Stimulated activated naive CD4-positive, alpha-beta T cell treated with Interleukin-2 at 50 U/mL for 16 hours (primary cell): Measurements from ENCODE around the gene DLX4.

Experiments used
- DNase-seq: peaks from one replicate; lab custom pipeline; 2025; lab: John Stamatoyannopoulos, UW

Gene DLX4

GRCh38 chr17:49946964-49947584 is 21.9 kb upstream of the DLX4 start:
- no peak for DNase-seq

GRCh38 chr17:49949634-49950033 is 19.4 kb upstream of the DLX4 start:
- DNase-seq: no peak

- no peak for DNase-seq
Observed at GRCh38 chr17:49951362-49952082, 17.5 kb upstream of the DLX4 start.

DNA sequence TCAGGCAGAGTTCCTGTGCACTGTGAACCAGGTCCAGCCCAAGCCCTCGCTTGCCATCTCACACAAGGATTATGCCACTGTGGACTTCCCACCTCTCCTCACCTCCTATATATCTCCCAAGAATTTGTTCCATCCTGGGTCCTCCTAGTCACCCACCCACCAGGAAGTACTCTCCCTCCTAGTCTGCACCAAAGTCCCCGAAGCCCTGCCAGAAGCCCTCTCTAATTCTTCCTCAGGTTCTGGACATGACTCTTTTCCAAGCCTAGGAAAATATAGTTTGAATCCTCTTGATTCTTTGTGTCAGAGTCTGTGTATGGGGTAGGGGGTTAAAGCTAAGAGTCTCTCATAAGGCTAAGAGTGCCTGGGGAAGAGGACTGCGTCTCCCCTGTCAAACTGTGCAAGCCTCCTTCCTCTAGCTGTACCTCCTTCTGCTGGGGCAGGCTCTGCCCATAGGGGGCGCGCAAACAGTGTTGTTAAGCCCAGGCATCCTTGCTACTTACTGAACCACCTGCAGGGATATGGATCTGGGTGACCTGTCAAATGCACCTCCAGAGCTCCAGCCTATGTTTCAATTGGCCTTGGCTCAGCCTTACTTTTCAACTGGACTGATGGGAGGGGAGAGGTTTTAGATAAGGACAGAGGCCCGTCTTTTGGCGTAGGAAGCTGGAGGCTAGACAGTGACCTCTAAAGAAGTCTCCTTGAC is 16.6 kb upstream of the DLX4 start:
- peak; percentile 61 for DNase-seq

- no peak for DNase-seq
Observed at GRCh38 chr17:49952912-49953497, 16.0 kb upstream of the DLX4 start.

GRCh38 chr17:49955157-49955556 is 13.8 kb upstream of the DLX4 start:
- no peak for DNase-seq

- no peak for DNase-seq
Observed at GRCh38 chr17:49956780-49957179, 12.2 kb upstream of the DLX4 start.

- DNase-seq: no peak
Observed at GRCh38 chr17:49957350-49957749, 11.6 kb upstream of the DLX4 start.

DNA sequence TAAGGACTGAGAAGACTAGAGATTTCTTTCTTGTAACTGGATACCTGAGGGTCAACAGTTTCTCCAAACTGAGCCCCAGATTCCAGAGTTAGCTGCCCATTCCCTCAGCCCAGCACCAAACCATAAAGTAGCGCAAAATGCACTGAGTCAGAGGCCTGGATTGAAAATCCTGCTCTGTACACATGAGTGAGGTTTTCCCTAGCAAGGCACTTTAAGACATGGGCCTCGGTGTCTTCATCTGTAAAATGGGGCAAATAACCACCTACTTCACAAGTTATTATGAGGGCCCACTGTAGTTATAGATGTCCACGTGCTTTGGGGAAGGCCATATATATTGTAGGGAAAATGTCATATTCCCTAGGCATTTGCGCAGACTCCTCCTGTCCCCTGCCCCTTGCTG is 10.3 kb upstream of the DLX4 start:
- no peak for DNase-seq

DNA sequence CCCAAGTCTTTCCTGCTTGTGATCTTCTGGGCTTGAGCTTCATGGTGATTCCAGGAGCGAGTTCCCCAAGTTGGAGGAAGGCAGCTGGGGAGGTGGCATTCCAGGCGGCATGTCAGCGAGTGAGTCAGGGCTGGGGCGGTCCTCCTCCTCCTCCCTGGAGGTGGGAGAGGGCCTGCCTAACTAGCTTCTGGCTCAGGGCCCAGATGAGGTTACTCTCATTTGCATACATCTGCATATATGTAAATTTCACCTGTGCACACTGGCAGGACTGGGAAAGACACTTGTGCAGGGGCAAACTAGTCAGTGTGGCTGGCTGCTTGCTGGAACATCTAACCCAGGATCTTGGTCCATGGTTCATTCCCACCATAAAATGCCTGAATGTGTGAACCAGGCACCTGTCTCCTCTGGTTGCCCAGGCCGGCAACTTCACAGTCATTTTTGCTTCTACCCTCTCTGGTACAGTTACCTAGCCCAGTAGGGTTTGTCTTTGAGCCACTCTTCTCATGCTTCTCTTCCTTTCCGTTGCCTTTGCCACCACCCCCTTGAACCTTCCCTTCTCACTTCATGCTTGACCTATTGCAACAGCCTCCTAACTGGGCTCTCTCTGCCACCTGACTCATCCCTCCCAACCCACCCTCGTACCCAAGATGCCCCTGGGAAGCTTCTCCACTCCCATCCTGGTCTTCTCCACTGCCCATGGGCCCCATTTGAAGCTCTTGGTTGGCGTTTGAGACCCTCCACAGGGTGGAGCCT is 9.6 kb upstream of the DLX4 start:
- no peak for DNase-seq

GRCh38 chr17:49962599-49963308 is 6.2 kb upstream of the DLX4 start:
- DNase-seq: no peak

DNA sequence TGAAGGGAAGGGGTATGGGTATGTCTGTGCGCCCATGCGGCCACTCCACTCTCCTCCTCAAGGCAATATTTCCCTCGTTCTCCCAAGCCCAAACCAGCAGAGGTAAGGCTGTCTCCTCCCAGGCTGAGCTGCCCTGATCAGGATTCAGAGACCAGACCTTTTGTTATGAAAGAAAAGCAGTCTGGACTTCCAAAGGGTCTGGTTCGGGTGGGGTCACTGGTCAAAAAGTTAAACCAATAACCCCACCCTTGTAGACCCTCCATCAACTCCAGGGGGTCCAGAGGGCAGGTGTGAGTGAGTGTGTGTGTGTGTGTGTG is 5.7 kb upstream of the DLX4 start:
- DNase-seq: no peak

DNA sequence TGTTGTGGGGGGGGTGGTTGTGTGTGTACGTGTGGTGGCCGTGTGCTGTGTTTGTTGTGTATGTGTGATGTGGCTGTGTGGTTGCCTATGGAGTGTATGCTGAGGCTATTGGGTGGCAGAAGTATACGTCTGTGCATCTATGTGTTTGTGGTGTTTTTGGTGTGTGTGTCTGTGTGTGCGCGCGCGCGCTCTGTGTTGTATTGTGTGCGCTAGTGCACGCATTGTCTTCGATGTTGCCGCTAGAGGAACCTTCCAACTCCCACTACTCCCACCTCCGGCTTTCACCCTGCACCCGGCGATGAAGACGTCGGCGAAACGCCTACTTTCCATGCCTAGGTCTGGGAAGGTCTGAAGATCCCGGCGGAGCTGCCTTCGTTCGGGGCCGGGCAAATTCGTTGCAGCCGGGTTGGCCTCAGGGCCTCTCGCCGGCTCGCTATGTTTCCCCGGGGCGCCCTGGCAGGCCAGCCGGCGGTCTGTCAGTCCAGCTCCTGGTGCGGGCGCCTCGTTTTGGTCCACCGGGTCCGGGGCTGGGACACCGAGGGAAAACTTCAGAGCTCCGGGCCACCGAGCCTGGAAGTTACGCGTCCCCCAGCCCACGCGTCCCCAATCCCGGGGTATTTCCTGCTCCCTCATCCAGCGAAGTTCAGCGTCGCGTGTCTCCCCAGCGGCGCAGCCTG is 5.2 kb upstream of the DLX4 start:
- no peak for DNase-seq

DNA sequence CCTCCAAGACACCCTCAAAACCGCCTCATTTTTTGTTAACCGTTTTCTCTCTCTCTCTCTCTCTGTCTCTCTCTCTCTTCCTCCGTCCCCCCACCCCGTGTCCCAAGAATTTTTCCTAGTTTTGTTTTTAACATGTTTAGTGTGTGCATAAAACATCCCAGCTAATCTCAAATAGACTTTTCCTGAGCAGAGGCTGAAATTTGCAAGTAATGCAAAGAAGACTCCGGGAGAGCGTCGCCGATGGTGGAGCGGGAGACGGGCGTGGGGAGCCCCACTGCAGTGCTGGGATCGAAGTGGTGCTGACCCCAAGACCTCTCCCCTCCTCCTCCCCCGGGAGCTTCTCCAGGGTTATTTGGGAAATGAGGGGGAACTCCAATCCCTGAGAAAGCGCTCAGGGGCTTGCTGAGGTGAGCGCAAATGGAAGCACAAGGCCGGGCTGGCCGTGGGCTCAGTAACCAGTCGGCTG is 4.7 kb upstream of the DLX4 start:
- DNase-seq: no peak

DNA sequence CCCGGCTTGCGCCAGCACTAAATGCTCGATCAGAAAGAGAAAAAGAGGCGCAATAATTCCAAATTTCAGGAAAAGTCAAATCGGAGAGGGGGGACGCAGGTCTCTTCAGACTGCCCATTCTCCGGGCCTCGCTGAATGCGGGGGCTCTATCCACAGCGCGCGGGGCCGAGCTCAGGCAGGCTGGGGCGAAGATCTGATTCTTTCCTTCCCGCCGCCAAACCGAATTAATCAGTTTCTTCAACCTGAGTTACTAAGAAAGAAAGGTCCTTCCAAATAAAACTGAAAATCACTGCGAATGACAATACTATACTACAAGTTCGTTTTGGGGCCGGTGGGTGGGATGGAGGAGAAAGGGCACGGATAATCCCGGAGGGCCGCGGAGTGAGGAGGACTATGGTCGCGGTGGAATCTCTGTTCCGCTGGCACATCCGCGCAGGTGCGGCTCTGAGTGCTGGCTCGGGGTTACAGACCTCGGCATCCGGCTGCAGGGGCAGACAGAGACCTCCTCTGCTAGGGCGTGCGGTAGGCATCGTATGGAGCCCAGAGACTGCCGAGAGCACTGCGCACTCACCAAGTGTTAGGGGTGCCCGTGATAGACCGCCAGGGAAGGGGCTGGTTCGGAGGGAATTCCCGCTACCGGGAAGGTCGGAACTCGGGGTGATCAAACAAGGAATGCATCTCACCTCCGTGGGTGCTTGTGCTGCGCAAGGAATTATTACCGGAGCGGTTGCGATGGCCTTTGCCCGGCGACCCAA is 4.0 kb upstream of the DLX4 start:
- peak; percentile 7 for DNase-seq

GRCh38 chr17:49965524-49965909 is 3.5 kb upstream of the DLX4 start:
- DNase-seq: no peak

GRCh38 chr17:49966767-49967166 is 2.2 kb upstream of the DLX4 start:
- no peak for DNase-seq

DNA sequence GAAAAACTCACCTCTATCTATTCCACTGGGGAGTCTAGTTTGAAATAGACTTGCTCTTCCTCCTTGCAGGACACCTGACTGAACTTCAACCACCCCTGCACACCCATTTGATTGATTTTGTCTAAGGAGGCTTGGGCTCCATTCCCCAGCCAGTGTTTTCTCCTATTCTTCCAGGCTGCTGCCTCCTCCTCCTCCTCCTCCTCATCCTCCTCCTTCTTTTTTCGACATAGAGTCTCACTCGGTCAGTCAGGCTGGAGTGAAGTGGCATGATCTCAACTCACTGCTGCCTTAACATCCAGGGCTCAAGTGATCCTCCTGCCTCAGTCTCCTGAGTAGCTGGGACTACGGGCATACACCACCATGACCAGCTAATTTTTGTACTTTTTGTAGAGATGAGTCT is 1.8 kb upstream of the DLX4 start:
- DNase-seq: no peak

GRCh38 chr17:49967621-49968404 is 1.2 kb upstream of the DLX4 start:
- DNase-seq: no peak
